OCI-LY7 (cell line): ENCODE data around the gene CEP164.

ENCODE experiments used
- EZH2phosphoT487 ChIP-seq: fragments of 200-600 bp; sonication (generic); IDR thresholded peaks from 2 replicates; pipeline ENCODE4 v1.6.1; 2018; ENCODE audit warnings: low read depth, borderline replicate concordance, mild to moderate bottlenecking, mixed run types, antibody characterized with exemption, low read length, moderate library complexity, mixed read lengths
- TF ChIP-seq, protein P1 (sequence below): fragments of 200-600 bp; sonication (generic); conservative IDR thresholded peaks from 2 replicates; pipeline ENCODE4 v1.5.1; 2014; ENCODE audit warnings: mild to moderate bottlenecking, antibody characterized with exemption, low read length, moderate library complexity, mixed read lengths

DNA sequence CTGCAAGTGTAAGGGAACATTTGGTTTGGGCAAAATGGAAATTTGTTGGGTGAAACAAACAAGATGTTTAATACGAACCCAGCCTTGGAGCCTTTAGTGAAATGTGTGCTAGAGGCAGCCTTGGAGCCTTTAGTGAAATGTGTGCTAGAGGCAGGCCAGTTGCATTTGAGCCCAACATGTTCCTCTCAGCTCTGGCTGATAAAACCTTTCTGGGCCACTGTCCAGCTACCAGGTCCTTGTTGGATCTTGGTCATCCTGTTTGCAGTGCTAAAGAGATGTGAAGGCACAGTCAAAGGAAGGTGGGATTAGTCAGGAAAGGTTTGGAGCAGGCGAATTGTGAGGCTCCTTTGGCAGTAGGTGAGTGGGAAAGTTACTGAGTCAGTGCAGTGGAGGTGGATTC is 48.9 kb downstream of the CEP164 start:
- TF ChIP-seq, protein P1, sequence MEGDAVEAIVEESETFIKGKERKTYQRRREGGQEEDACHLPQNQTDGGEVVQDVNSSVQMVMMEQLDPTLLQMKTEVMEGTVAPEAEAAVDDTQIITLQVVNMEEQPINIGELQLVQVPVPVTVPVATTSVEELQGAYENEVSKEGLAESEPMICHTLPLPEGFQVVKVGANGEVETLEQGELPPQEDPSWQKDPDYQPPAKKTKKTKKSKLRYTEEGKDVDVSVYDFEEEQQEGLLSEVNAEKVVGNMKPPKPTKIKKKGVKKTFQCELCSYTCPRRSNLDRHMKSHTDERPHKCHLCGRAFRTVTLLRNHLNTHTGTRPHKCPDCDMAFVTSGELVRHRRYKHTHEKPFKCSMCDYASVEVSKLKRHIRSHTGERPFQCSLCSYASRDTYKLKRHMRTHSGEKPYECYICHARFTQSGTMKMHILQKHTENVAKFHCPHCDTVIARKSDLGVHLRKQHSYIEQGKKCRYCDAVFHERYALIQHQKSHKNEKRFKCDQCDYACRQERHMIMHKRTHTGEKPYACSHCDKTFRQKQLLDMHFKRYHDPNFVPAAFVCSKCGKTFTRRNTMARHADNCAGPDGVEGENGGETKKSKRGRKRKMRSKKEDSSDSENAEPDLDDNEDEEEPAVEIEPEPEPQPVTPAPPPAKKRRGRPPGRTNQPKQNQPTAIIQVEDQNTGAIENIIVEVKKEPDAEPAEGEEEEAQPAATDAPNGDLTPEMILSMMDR = no peak
- TF ChIP-seq EZH2phosphoT487 = no peak
